BE2C (cell line): ENCODE data around the gene ITGA1.

Experiments
- DNase-seq: peaks from one replicate; pipeline ENCODE4 v3.0.0-alpha.2; 2020
- H3K27me3 ChIP-seq: fragments of 250-450 bp; sonication (Bioruptor Pico); 2 replicates; pipeline ENCODE4 v1.5.1; 2020; ENCODE audit warnings: mild to moderate bottlenecking
- H3K36me3 ChIP-seq: fragments of 250-450 bp; sonication (Bioruptor Pico); 2 replicates; pipeline ENCODE4 v1.5.1; 2020; ENCODE audit warnings: mild to moderate bottlenecking
- H3K4me1 ChIP-seq: fragments of 250-450 bp; sonication (Bioruptor Pico); 2 replicates; pipeline ENCODE4 v1.5.1; 2020
- H3K4me3 ChIP-seq: 2 replicates; pipeline ENCODE4 v1.5.1; 2011; ENCODE audit warnings: low read depth, low read length
- H3K9me3 ChIP-seq: fragments of 250-450 bp; sonication (Bioruptor Pico); 2 replicates; pipeline ENCODE4 v1.5.1; 2020
- TF ChIP-seq, protein P1 (sequence below): IDR thresholded peaks from 2 replicates; pipeline ENCODE4 v1.5.1; 2012; ENCODE audit warnings: mild to moderate bottlenecking, low read depth, low read length

The ITGA1 gene

DNA sequence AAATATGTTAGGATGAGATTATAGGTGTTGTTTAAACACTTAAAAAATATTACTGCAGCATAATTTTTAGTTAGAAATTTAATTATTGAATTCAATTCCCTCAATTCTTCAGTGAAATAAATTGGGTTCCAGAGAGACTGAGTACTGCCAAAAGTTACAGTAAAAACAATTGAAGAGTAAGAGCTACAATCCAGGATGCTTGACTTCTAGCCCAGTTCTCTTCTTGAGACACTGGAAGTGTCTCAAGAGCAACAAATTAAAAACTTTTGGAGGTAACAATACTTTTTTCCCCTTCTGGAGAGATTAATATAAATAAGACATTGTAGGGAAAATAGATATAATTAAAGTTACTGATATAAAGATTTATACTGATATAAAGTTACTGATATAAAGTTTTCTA lies 8.3 kb downstream of the ITGA1 start:
- peaks cover 4% of the 10 kb centered on the region for H3K36me3 ChIP-seq
- no peak for DNase-seq
- no peaks in the 10 kb centered on the region for H3K9me3 ChIP-seq
- TF ChIP-seq, protein P1, sequence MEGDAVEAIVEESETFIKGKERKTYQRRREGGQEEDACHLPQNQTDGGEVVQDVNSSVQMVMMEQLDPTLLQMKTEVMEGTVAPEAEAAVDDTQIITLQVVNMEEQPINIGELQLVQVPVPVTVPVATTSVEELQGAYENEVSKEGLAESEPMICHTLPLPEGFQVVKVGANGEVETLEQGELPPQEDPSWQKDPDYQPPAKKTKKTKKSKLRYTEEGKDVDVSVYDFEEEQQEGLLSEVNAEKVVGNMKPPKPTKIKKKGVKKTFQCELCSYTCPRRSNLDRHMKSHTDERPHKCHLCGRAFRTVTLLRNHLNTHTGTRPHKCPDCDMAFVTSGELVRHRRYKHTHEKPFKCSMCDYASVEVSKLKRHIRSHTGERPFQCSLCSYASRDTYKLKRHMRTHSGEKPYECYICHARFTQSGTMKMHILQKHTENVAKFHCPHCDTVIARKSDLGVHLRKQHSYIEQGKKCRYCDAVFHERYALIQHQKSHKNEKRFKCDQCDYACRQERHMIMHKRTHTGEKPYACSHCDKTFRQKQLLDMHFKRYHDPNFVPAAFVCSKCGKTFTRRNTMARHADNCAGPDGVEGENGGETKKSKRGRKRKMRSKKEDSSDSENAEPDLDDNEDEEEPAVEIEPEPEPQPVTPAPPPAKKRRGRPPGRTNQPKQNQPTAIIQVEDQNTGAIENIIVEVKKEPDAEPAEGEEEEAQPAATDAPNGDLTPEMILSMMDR, result no peak
- no peaks in the 10 kb centered on the region for H3K27me3 ChIP-seq
- H3K4me3 ChIP-seq, result no peak overlapping the region
- peaks cover 10% of the 10 kb centered on the region; the same call in 1 of the 2 replicates for H3K4me1 ChIP-seq

DNA sequence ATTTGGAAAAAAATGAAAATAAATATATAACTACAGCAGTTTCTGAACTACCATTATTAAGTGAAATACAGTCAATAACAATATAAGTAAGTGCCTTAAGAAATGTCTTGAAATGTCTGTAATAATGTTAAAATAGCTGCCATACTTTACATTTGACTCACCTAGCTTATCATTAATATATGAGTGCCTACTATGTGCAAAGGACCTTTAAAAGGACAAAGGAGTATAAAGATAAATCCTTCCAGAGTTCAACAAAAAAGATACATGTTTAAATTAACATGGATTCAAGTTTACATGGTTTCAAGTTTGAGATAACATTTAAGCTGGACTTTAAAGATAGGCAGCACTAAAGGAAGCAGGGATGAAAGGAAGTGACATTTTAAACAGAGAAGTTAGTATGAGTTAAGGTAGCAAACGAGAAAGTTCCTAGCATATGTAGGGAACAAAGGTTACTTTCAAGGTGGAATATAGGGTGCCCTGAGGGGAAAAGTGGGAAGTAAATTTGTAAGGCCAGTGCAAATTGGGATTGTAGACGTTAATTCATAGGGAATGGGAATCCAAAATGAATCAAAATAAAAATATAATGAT lies 8.9 kb downstream of the ITGA1 start:
- peaks cover 10% of the 10 kb centered on the region; the same call in 1 of the 2 replicates for H3K4me1 ChIP-seq
- no peaks in the 10 kb centered on the region for H3K27me3 ChIP-seq
- H3K36me3 ChIP-seq, result peaks cover 10% of the 10 kb centered on the region
- TF ChIP-seq, protein P1, result no peak
- H3K4me3 ChIP-seq, result no peak overlapping the region
- DNase-seq, result no peak
- no peaks in the 10 kb centered on the region for H3K9me3 ChIP-seq

DNA sequence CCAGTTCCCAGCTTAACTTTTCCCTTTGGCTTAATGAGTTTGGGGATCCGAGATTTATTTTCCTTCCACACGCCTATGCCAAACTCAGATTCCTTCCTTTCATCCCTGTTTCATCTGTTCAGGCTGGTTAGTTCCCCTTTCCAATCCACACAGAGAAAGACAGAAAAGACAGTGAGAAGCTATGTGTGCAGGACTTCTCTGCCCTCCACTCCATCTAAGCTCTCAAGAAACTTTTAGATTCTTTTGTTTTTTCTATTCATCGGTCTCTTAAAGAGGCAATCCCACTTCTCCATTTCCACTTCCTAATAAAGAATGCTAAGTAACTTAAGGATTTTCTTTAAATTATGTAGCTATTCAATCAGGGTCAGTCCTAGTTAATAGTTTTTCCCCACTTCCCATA lies 11.2 kb downstream of the ITGA1 start:
- TF ChIP-seq, protein P1, result no peak
- DNase-seq, result no peak
- Histone ChIP-seq H3K4me1 (no peaks in the 10 kb centered on the region), H3K9me3 (no peaks in the 10 kb centered on the region), H3K4me3 (peak overlapping the region; percentile 76), H3K27me3 (no peaks in the 10 kb centered on the region), H3K36me3 (peaks cover 21% of the 10 kb centered on the region)

DNA sequence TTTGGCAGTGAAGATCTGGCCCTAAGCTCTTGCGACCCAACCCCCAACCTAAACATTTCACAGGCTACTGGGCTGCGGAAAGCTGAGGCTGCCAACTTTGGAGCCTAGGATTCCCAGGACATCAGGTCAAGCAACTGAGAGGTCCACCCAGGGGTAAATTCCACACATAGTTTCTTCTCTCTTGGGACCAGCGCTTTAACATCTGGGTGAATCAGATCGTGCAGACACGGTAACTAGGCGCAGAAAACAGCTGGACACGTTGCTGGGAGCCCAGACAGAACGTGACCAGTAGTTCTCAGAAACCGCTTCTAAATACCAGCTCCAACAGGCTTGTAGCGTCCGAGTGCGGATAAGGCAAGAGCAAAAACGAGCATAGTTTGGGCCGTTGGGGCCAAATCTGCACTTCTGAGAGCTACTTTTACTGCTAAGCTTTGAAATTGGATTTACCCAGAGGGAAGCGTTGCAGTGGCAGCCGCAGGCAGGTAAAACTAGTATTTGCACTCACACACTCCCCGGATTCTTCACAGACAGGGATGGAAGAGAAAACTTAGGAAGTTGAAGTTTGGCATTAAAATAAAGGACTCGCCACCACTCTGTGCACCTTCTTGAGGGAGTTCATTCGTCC lies 11.8 kb downstream of the ITGA1 start:
- TF ChIP-seq, protein P1, result no peak
- peak overlapping the region; percentile 76 for H3K4me3 ChIP-seq
- peak; percentile 36 for DNase-seq
- peaks cover 24% of the 10 kb centered on the region for H3K36me3 ChIP-seq
- H3K9me3 ChIP-seq, result no peaks in the 10 kb centered on the region
- H3K4me1 ChIP-seq, result no peaks in the 10 kb centered on the region
- no peaks in the 10 kb centered on the region for H3K27me3 ChIP-seq

DNA sequence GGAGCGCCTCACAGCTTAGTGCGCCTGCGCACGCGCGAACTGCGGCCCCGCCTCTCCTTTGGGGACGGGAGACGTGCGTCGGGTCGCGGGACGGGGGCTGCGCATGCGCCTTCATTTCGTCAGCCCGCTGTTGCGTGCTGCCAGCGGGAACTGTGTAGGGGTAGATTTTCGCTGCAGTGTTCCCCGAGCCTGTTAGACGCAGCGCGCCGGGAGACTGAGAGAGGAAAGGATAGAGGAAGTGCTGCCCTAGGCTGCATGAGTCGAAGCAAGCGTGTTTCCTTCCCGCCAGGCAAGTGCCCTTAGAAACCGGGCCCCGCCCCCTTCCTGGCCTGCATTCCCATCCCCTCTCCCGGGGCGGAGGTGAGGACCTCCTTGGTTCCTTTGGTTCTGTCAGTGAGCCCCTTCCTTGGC lies 12.3 kb downstream of the ITGA1 start:
- Histone ChIP-seq H3K27me3 (no peaks in the 10 kb centered on the region), H3K36me3 (peaks cover 26% of the 10 kb centered on the region)

More for the DNA sequence above, 12.3 kb downstream of the ITGA1 start:
- Histone ChIP-seq H3K4me1 (peaks cover 3% of the 10 kb centered on the region), H3K4me3 (peak overlapping the region; percentile 76), H3K9me3 (no peaks in the 10 kb centered on the region)
- peak; percentile 98 for DNase-seq
- TF ChIP-seq, protein P1, result no peak
